Neuron (in vitro differentiated cells): Measurements from ENCODE around the gene PTPRN2.

Experiments used
- H2AFZ ChIP-seq: one replicate; pipeline ENCODE4 v1.6.1; 2013; ENCODE audit warnings: low read depth, mild to moderate bottlenecking, inconsistent platforms, low read length, moderate library complexity
- H3K27me3 ChIP-seq: one replicate; pipeline ENCODE4 v1.6.1; 2013; ENCODE audit warnings: low read length; ENCODE audit not compliant: insufficient read depth
- H3K36me3 ChIP-seq: one replicate; pipeline ENCODE4 v1.6.1; 2013; ENCODE audit warnings: low read length; ENCODE audit not compliant: insufficient read depth
- H3K4me1 ChIP-seq: one replicate; pipeline ENCODE4 v1.6.1; 2013; ENCODE audit warnings: low read length; ENCODE audit not compliant: insufficient read depth
- H3K4me3 ChIP-seq: 2 replicates; pipeline ENCODE4 v1.5.1; 2013; ENCODE audit warnings: mild to moderate bottlenecking, low read length, moderate library complexity
- H3K9me3 ChIP-seq: one replicate; pipeline ENCODE4 v1.6.1; 2013; ENCODE audit warnings: low read length

The PTPRN2 gene

DNA sequence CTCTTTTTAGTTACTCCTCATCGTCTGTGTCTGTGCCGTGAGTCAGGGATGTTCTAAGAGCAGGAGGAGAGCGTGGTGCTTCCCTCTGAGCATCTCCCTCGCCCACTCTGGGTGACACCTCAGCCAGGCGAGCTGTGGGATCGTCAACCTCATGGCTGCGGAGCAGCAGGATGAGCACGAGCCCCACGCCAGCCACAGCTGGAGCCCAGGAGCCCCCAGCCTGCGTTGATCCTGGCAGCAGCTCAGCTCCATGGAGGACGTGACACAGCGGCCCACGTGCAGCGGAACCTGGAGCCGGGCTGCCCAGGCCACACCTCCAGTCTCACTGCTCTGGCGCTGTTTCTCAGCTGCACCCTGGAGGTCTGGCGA is 512.0 kb downstream of the PTPRN2 start:
- no peak overlapping the region for H2AFZ ChIP-seq
- H3K9me3 ChIP-seq, result peaks cover 3% of the 10 kb centered on the region
- H3K4me3 ChIP-seq, result no peak overlapping the region
- no peaks in the 10 kb centered on the region for H3K36me3 ChIP-seq
- H3K4me1 ChIP-seq, result peaks cover 12% of the 10 kb centered on the region
- peaks cover 3% of the 10 kb centered on the region for H3K27me3 ChIP-seq

- Histone ChIP-seq H2AFZ (no peak overlapping the region), H3K9me3 (peaks cover 3% of the 10 kb centered on the region), H3K4me1 (peaks cover 12% of the 10 kb centered on the region), H3K27me3 (peaks cover 3% of the 10 kb centered on the region), H3K4me3 (no peak overlapping the region), H3K36me3 (no peaks in the 10 kb centered on the region)
Observed at GRCh38 chr7:158074896-158075632, 512.6 kb downstream of the PTPRN2 start.

GRCh38 chr7:158073845-158074840 is 513.5 kb downstream of the PTPRN2 start:
- no peak overlapping the region for H3K4me3 ChIP-seq
- H3K4me1 ChIP-seq, result peaks cover 12% of the 10 kb centered on the region
- peaks cover 3% of the 10 kb centered on the region for H3K9me3 ChIP-seq
- H3K36me3 ChIP-seq, result no peaks in the 10 kb centered on the region
- no peak overlapping the region for H2AFZ ChIP-seq
- peaks cover 3% of the 10 kb centered on the region for H3K27me3 ChIP-seq

DNA sequence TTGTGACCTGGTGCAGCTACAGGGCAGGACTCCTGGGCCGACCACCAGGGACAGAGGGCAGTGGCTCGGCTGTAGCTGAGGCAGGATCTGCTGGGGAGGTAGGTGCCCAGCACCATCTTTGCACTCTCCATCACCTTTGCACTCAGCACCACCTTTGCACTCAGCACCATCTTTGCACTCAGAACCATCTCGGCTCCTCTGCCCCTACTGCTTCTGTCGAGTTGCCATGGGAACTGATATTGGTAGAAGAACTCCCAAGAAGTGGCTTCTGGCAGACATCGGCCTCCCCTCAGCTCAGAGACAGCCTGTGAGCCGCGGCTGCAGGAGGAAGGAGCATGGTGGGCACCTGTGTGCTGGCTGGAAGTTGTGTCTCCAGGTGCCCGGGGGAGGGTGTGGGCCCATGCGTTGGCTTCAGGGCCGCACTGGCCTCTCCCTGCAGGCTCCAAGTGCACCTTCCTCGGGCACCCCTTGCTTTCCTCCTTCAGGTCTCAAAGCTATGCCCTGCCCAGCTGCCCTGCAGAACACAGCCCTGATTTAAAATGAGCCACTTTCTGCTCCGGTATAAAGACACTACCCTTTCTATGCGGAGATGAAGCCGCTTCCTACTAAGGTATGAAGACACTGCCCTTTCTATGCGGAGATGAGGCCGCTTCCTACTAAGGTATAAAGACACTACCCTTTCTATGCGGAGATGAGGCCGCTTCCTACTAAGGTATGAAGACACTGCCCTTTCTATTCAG is 514.5 kb downstream of the PTPRN2 start:
- Histone ChIP-seq H3K27me3 (peaks cover 3% of the 10 kb centered on the region), H3K9me3 (peaks cover 3% of the 10 kb centered on the region), H2AFZ (no peak overlapping the region)

GRCh38 chr7:158070222-158070920 is 517.3 kb downstream of the PTPRN2 start:
- H2AFZ ChIP-seq, result no peak overlapping the region
- no peak overlapping the region for H3K4me3 ChIP-seq
- peaks cover 3% of the 10 kb centered on the region for H3K9me3 ChIP-seq
- no peaks in the 10 kb centered on the region for H3K4me1 ChIP-seq
- peaks cover 4% of the 10 kb centered on the region for H3K27me3 ChIP-seq
- H3K36me3 ChIP-seq, result no peaks in the 10 kb centered on the region

More for the DNA sequence above, 514.5 kb downstream of the PTPRN2 start:
- H3K36me3 ChIP-seq, result no peaks in the 10 kb centered on the region
- peaks cover 11% of the 10 kb centered on the region for H3K4me1 ChIP-seq
- H3K4me3 ChIP-seq, result no peak overlapping the region

- Histone ChIP-seq H3K36me3 (no peaks in the 10 kb centered on the region), H3K4me1 (no peaks in the 10 kb centered on the region), H3K27me3 (peaks cover 4% of the 10 kb centered on the region), H3K9me3 (peaks cover 3% of the 10 kb centered on the region), H3K4me3 (no peak overlapping the region), H2AFZ (no peak overlapping the region)
Observed at GRCh38 chr7:158068853-158069252, 518.8 kb downstream of the PTPRN2 start.

DNA sequence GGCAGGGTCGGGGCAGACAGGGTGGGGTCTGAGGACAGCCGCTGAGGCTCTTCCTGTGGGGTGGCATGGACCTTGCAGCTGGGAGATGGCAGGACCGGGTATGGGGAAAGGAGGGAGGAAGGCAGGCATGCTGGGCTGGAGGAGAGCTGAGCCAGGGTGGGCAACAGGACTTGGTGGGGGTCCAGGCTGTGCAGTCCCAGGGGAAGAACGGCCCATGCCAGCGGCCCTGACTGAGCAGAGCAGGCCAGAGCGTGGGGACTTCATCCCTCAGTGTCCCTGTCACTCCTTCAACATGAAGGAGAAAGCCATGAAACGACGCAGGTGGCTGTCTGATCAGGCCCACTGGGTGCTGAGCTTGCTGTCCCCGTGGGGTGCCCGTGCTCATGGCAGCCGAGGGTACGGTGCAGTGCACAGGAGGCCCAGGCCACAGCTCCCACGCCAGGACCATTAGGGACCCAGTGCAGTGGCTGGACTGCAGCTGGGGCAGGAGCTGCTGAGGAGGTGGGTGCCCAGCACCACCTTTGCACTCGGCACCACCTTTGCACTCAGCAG is 519.6 kb downstream of the PTPRN2 start:
- H3K4me3 ChIP-seq, result no peak overlapping the region

GRCh38 chr7:158067219-158067930 is 520.2 kb downstream of the PTPRN2 start:
- H3K4me1 ChIP-seq, result no peaks in the 10 kb centered on the region
- H2AFZ ChIP-seq, result no peak overlapping the region
- no peak overlapping the region for H3K4me3 ChIP-seq
- H3K27me3 ChIP-seq, result peaks cover 4% of the 10 kb centered on the region
- H3K9me3 ChIP-seq, result peaks cover 3% of the 10 kb centered on the region
- no peaks in the 10 kb centered on the region for H3K36me3 ChIP-seq

More for the DNA sequence above, 519.6 kb downstream of the PTPRN2 start:
- H3K4me1 ChIP-seq, result no peaks in the 10 kb centered on the region
- H3K9me3 ChIP-seq, result peaks cover 3% of the 10 kb centered on the region
- peaks cover 4% of the 10 kb centered on the region for H3K27me3 ChIP-seq
- H2AFZ ChIP-seq, result no peak overlapping the region
- no peaks in the 10 kb centered on the region for H3K36me3 ChIP-seq

DNA sequence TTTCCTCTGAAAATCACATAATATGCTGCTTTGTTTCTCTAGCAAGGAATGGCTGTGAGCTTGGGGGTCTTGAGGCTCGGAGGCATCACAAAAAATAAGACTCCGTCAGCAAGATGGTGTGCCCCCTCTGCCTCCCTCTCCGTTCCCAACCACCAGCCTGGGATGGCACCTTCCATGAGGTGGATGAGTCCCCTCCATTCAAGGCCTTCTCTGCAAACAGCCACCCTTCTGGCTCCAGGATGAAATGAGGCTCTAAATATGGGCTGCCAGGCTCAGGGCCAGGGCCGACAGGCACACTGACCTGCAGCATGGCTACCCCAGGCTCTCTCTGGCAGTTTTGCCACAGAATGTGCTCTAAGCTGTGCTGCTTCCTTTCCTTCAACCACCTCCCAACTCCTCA is 521.5 kb downstream of the PTPRN2 start:
- Histone ChIP-seq H3K9me3 (peaks cover 4% of the 10 kb centered on the region), H2AFZ (no peak overlapping the region), H3K36me3 (no peaks in the 10 kb centered on the region), H3K4me3 (no peak overlapping the region), H3K27me3 (peaks cover 4% of the 10 kb centered on the region), H3K4me1 (no peaks in the 10 kb centered on the region)

DNA sequence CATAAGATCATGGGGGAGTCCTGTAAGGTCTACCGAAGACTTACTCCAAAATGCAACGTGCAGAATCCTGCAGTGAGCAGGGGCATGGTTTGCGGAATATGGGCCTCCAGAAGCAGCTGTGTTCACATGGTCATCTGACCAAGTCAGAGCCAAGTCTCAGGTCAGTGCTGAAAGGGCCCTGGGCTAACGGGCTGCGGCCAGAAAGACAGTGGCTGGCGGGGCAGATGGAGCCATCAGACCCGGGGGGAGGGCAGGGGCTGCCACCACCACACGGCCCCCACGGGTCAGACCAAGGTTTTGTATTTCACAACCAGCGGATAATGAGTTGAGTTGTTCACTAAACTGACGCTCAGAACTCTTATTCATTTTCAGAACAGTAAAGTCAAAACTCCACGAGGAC is 522.3 kb downstream of the PTPRN2 start:
- Histone ChIP-seq H2AFZ (no peak overlapping the region), H3K4me3 (no peak overlapping the region), H3K4me1 (no peaks in the 10 kb centered on the region), H3K27me3 (peaks cover 4% of the 10 kb centered on the region), H3K9me3 (peaks cover 4% of the 10 kb centered on the region), H3K36me3 (no peaks in the 10 kb centered on the region)

DNA sequence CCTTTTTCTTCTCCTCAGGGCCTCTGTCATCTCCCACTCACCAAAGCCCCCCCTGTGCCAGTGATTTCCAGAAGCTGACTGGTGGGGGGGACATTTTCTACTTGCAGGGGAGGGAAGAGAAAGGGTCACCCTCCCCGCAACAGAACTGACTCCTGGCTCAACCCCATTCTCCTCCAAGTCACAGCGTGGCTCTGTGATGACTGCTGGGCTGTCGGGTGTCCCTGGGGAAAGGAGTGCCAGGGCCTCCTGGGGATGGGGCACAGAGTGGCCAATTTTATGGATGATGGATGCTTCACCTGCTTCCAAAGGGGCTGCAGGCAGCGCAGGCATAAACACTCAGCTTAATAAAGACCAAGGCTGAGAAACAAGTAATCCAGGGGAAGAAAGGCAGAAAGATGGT is 523.0 kb downstream of the PTPRN2 start:
- H3K27me3 ChIP-seq, result peaks cover 4% of the 10 kb centered on the region
- peaks cover 4% of the 10 kb centered on the region for H3K9me3 ChIP-seq
- no peaks in the 10 kb centered on the region for H3K4me1 ChIP-seq

More for the DNA sequence above, 523.0 kb downstream of the PTPRN2 start:
- Histone ChIP-seq H2AFZ (no peak overlapping the region), H3K4me3 (no peak overlapping the region), H3K36me3 (no peaks in the 10 kb centered on the region)
